ENCODE data around the gene DECR2. TPM values are rescaled to one million over a fixed set of nuclear protein-coding genes. Genes with fewer than 3 reads are reported as not detected.
A peak's percentile ranks its signal among the peaks of the same experiment; 100 is the strongest.

The DECR2 gene
- total and polyA plus RNA-seq, 8 donors, result 5.8 to 149 (median 21.7) TPM

DNA sequence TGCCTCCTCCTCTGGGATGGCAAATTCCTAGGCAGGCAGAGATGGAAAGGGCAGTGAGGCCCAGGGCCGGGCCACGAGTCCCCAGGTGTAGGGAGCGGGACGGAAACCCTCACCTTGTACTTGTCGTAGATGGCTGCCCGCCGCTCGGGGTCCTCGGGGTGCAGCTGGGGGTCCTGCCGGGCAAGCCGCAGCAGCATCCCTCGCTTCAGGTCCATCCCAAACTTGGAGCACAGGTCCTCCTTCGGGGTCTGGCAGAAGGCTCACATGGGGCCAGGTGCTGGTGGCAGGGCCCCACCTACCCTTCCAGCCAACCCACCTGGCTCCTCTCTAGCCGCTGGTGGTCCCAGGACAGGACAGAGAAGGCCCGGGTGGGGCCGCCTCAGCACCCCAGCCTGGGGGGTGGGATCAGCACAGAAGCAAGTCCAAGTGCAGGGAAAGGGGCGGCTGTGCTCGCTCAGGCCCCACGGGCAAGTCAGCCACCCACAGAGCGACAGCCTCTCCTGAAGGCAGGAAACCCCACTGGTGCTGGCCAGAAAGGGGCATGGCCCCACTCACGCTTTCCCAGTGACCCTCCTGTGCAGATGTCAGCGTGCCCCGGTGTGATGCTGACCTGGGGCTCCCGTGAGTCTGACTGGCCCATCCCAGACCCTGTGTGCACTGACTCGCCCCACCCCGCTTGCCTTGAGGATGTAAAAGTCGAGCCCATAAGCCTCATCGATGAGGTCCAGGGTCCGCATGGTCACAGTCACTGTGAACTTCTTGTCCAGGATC is 33.1 kb upstream of the DECR2 start:
- WGBS, 5 donors, result 93 to 95% (median 94%) methylated on average over 22 to 29 of the region's 29 CpGs
- intact Hi-C loops (cut with DNase I; ENCODE audit: low total_unique reads), result loop anchor here (10.0 kb wide), 1 partner anchor 134 kb away; the partner anchor contains the start of gene FAM234A
- TF ChIP-seq POLR2A (IDR thresholded peaks at IDR 0.05), result no peak
- TF ChIP-seq, protein P1, sequence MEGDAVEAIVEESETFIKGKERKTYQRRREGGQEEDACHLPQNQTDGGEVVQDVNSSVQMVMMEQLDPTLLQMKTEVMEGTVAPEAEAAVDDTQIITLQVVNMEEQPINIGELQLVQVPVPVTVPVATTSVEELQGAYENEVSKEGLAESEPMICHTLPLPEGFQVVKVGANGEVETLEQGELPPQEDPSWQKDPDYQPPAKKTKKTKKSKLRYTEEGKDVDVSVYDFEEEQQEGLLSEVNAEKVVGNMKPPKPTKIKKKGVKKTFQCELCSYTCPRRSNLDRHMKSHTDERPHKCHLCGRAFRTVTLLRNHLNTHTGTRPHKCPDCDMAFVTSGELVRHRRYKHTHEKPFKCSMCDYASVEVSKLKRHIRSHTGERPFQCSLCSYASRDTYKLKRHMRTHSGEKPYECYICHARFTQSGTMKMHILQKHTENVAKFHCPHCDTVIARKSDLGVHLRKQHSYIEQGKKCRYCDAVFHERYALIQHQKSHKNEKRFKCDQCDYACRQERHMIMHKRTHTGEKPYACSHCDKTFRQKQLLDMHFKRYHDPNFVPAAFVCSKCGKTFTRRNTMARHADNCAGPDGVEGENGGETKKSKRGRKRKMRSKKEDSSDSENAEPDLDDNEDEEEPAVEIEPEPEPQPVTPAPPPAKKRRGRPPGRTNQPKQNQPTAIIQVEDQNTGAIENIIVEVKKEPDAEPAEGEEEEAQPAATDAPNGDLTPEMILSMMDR (IDR thresholded peaks at IDR 0.05), result no peak
- TF ChIP-seq POLR2AphosphoS5 (IDR thresholded peaks at IDR 0.05), result no peak
- TF ChIP-seq EP300 (IDR thresholded peaks at IDR 0.05), result no peak

DNA sequence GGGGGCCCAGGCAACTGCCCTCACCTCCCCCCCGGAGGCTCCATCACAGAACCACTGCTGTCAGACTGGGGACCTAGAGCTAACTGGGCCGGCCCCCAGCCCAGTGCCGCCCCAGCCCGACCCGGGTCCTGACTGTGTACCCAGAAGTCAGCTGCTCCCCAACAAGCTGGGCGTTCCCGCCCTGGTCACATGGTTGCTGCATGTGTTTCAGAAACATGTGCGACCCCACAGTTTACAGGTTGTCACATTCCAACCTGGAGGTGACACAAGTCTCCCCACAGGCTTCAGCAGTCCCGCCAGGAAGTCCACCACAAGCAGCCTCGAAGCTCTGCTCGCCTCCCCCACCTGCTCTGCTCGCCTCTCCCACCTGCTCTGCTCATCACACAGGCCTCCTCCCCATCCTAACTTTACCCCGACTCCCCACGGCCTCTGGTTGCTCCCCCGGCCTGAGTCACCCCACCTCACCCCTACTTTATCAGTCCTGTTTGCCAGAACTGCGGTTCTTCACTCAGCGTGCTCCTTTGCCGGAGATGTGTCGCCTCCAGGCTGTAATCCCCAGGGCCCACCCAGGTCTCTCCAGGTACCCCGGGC is 32.3 kb upstream of the DECR2 start:
- H3K27ac ChIP-seq, result no peak overlapping the region
- peaks cover 16 to 33% (median 30%) of the 10 kb centered on the region in 4 donors for H3K4me1 ChIP-seq
- H3K36me3 ChIP-seq, result peaks cover 36 to 69% (median 63%) of the 10 kb centered on the region in 4 donors
- TF ChIP-seq, protein P1 (IDR thresholded peaks at IDR 0.05), result no peak
- TF ChIP-seq POLR2A (IDR thresholded peaks at IDR 0.05), result no peak
- no peak for TF ChIP-seq EP300 (IDR thresholded peaks at IDR 0.05)
- no peak for TF ChIP-seq POLR2AphosphoS5 (IDR thresholded peaks at IDR 0.05)
- WGBS, 5 donors, result 64 to 80% (median 71%) methylated on average over 18 to 20 of the region's 20 CpGs
- H3K27me3 ChIP-seq, result peaks cover 0 to 6% (median 0%) of the 10 kb centered on the region in 3 donors
- intact Hi-C loops (cut with DNase I; ENCODE audit: low total_unique reads), result loop anchor here (10.0 kb wide), 1 partner anchor 135 kb away; the partner anchor contains the start of gene FAM234A
- peak overlapping the region; percentile 53 to 68 (median 58) for H3K4me3 ChIP-seq
- no peak for DNase-seq
- no peaks in the 10 kb centered on the region for H3K9me3 ChIP-seq

More for the DNA sequence above, 33.1 kb upstream of the DECR2 start:
- no peak overlapping the region for H3K27ac ChIP-seq
- H3K4me1 ChIP-seq, result peaks cover 16 to 35% (median 32%) of the 10 kb centered on the region in 4 donors
- H3K9me3 ChIP-seq, result no peaks in the 10 kb centered on the region
- no peak for DNase-seq
- H3K27me3 ChIP-seq, result peaks cover 0 to 14% (median 0%) of the 10 kb centered on the region in 3 donors
- no peak overlapping the region for H3K4me3 ChIP-seq
- H3K36me3 ChIP-seq, result peaks cover 29 to 61% (median 56%) of the 10 kb centered on the region in 4 donors

DNA sequence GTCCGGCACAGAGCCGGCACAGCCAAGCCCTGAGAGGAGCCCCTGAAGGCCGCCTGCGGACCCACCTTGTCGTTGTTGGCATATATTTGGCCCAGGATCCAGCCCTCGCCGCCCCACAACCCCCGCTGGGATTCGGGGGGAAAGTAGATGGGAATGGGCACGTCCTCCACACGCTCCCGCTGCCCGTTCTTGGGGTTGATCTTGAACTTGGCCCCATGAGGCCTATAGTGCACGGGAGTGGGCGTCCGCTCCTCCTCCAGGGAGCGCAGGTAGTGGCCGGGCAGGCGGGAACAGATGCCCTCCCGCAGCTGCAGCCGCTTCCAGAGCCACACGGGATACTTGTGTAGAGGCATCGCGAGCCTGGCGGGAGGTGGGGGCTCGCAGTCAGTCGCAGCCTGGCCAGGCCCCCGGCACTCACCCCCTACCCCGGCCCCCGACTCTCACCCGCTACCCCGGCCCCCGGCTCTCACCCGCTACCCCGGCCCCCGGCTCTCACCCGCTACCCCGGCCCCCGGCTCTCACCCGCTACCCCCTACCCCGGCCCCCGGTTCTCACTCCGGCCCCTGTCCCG is 31.7 kb upstream of the DECR2 start:
- peak overlapping the region in 3 of 5 donors; percentile 71 to 83 (median 75) for H3K27ac ChIP-seq
- intact Hi-C loops (cut with DNase I; ENCODE audit: low total_unique reads), result loop anchor here (10.0 kb wide), 1 partner anchor 135 kb away; the partner anchor contains the start of gene FAM234A

More for the DNA sequence above, 31.7 kb upstream of the DECR2 start:
- 9 to 39% (median 20%) methylated on average over 15 to 44 of the region's 44 CpGs for WGBS, 5 donors
- Histone ChIP-seq H3K4me1 (peaks cover 16 to 28% (median 24%) of the 10 kb centered on the region in 4 donors), H3K36me3 (peaks cover 41 to 75% (median 69%) of the 10 kb centered on the region in 4 donors), H3K4me3 (peak overlapping the region; percentile 53 to 68 (median 58)), H3K9me3 (no peaks in the 10 kb centered on the region), H3K27me3 (no peaks in the 10 kb centered on the region)
- TF ChIP-seq POLR2AphosphoS5 (IDR thresholded peaks at IDR 0.05), result no peak
- TF ChIP-seq EP300 (IDR thresholded peaks at IDR 0.05), result no peak
- TF ChIP-seq, protein P1 (IDR thresholded peaks at IDR 0.05), result no peak
- no peak for TF ChIP-seq POLR2A (IDR thresholded peaks at IDR 0.05)
- peak; percentile 44 to 61 for DNase-seq

Data from stomach (tissue), 9 donors.